IMR-90 (cell line): ENCODE data around the gene LPIN1. TPM values are rescaled to one million over a fixed set of nuclear protein-coding genes. Genes with fewer than 3 reads are reported as not detected.
A peak's percentile ranks its signal among the peaks of the same experiment; 100 is the strongest.

Experiments
- ATAC-seq: fragments of 200-7000 bp; cut with Tn5 transposase; 2 replicates; pipeline ENCODE4 v1.9.1; 2020; ENCODE audit warnings: low read depth, mild to moderate bottlenecking, moderate library complexity
- BruUV-seq: library from RNA; stranded (reverse); fragments of 400-500 nt; replicated peaks from 2 replicates; lab custom pipeline; 2021; lab: Mats Ljungman, UMichigan
- CTCF ChIA-PET: fragments of 300-600 bp; formaldehyde crosslinking; extraction: SDS; loops from one replicate; lab custom pipeline; 2021; ENCODE audit warnings: antibody characterized with exemption; lab: Yijun Ruan, JAX
- POLR2A ChIA-PET: fragments of 300-600 bp; sonication (Branson Sonifier 250); formaldehyde crosslinking; loops from one replicate; lab custom pipeline; 2022; ENCODE audit warnings: antibody characterized with exemption; ENCODE audit not compliant: unreplicated experiment; lab: Charles Lee
- DNase-seq: peaks from one replicate; pipeline ENCODE4 v3.0.0; 2013
- H2AFZ ChIP-seq: replicated peaks from 2 replicates; pipeline ENCODE3; 2013; ENCODE audit warnings: low read length, mild to moderate bottlenecking; ENCODE audit not compliant: poor library complexity
- H2AK5ac ChIP-seq: 2 replicates; pipeline ENCODE4 v1.6.1; 2013; ENCODE audit warnings: low read depth, low read length, inconsistent platforms
- H2AK9ac ChIP-seq: replicated peaks from 2 replicates; pipeline ENCODE3; 2013; ENCODE audit warnings: mild to moderate bottlenecking, low read depth, low read length, moderate library complexity; ENCODE audit not compliant: poor library complexity
- H2BK120ac ChIP-seq: 2 replicates; pipeline ENCODE4 v1.6.1; 2013; ENCODE audit warnings: low read depth, low read length, inconsistent platforms
- H2BK15ac ChIP-seq: 3 replicates; pipeline ENCODE4 v1.6.1; 2013; ENCODE audit warnings: low read depth, low read length, inconsistent platforms
- H2BK20ac ChIP-seq: 2 replicates; pipeline ENCODE4 v1.6.1; 2013; ENCODE audit warnings: low read depth, mild to moderate bottlenecking, inconsistent platforms, low read length, moderate library complexity
- H2BK5ac ChIP-seq: 2 replicates; pipeline ENCODE4 v1.6.1; 2013; ENCODE audit warnings: mild to moderate bottlenecking, low read depth, low read length, inconsistent platforms; ENCODE audit not compliant: poor library complexity, severe bottlenecking
- H3K14ac ChIP-seq: replicated peaks from 2 replicates; pipeline ENCODE4 v1.6.1; 2013; ENCODE audit warnings: low read depth, low read length, inconsistent platforms
- H3K18ac ChIP-seq: 2 replicates; pipeline ENCODE4 v1.6.1; 2013; ENCODE audit warnings: low read depth, low read length, control low read depth
- H3K23ac ChIP-seq: 2 replicates; pipeline ENCODE4 v1.6.1; 2013; ENCODE audit warnings: low read depth, low read length, inconsistent platforms
- H3K27ac ChIP-seq: 2 replicates; pipeline ENCODE4 v1.5.1; 2013; ENCODE audit warnings: mild to moderate bottlenecking, control low read depth, low read length; ENCODE audit not compliant: insufficient read depth
- H3K27me3 ChIP-seq: 2 replicates; pipeline ENCODE4 v1.6.1; 2013; ENCODE audit warnings: low read length; ENCODE audit not compliant: control insufficient read depth, insufficient read depth
- H3K36me3 ChIP-seq: 2 replicates; pipeline ENCODE4 v1.6.1; 2013; ENCODE audit warnings: low read length, mixed read lengths; ENCODE audit not compliant: control insufficient read depth, insufficient read depth
- H3K4ac ChIP-seq: 2 replicates; pipeline ENCODE4 v1.6.1; 2013; ENCODE audit warnings: low read depth, low read length, inconsistent platforms
- H3K4me1 ChIP-seq: 2 replicates; pipeline ENCODE4 v1.6.1; 2013; ENCODE audit warnings: low read length, mixed read lengths; ENCODE audit not compliant: control insufficient read depth, insufficient read depth
- H3K4me2 ChIP-seq: 2 replicates; pipeline ENCODE4 v1.6.1; 2013; ENCODE audit warnings: low read depth, mild to moderate bottlenecking, control low read depth, low read length, moderate library complexity
- H3K4me3 ChIP-seq: 2 replicates; pipeline ENCODE4 v1.5.1; 2013; ENCODE audit warnings: low read depth, mild to moderate bottlenecking, control low read depth, low read length, moderate library complexity; ENCODE audit not compliant: insufficient read depth
- H3K56ac ChIP-seq: 2 replicates; pipeline ENCODE4 v1.6.1; 2013; ENCODE audit warnings: low read length, inconsistent platforms; ENCODE audit not compliant: insufficient read depth; ENCODE audit errors: extremely low read depth
- H3K79me1 ChIP-seq, 2 experiments: 2 replicates each; pipeline ENCODE4 v1.6.1; 2013; ENCODE audit warnings: low read length in 2 of 2, inconsistent platforms in 1 of 2, low read depth in 1 of 2
- H3K9ac ChIP-seq: 2 replicates; pipeline ENCODE4 v1.6.1; 2013; ENCODE audit warnings: low read depth, low read length, control low read depth
- H3K9me1 ChIP-seq: 2 replicates; pipeline ENCODE4 v1.6.1; 2013; ENCODE audit warnings: low read length, inconsistent platforms; ENCODE audit not compliant: insufficient read depth
- H3K9me3 ChIP-seq: 2 replicates; pipeline ENCODE4 v1.6.1; 2013; ENCODE audit warnings: low read length; ENCODE audit not compliant: control insufficient read depth, insufficient read depth
- H4K20me1 ChIP-seq: 2 replicates; pipeline ENCODE4 v1.6.1; 2013; ENCODE audit warnings: low read length, inconsistent platforms; ENCODE audit not compliant: insufficient read depth
- H4K5ac ChIP-seq: 2 replicates; pipeline ENCODE4 v1.6.1; 2013; ENCODE audit warnings: mild to moderate bottlenecking, low read depth, low read length, control low read depth
- H4K8ac ChIP-seq, 2 experiments: 2 replicates each; pipeline ENCODE4 v1.6.1; 2013; ENCODE audit warnings: low read depth in 2 of 2, low read length in 2 of 2, control low read depth in 1 of 2, inconsistent platforms in 1 of 2
- H4K91ac ChIP-seq: 2 replicates; pipeline ENCODE4 v1.6.1; 2013; ENCODE audit warnings: low read depth, low read length, inconsistent platforms; ENCODE audit not compliant: insufficient read depth
- BHLHE40 ChIP-seq: fragments of 150-350 bp; IDR thresholded peaks from 2 replicates; pipeline ENCODE4 v1.6.1; 2016; ENCODE audit warnings: mild to moderate bottlenecking, low read depth, low read length
- CEBPB ChIP-seq: IDR thresholded peaks from 2 replicates; pipeline ENCODE4 v1.6.1; 2012; ENCODE audit warnings: low read depth, low read length, improper control_type of control experiment
- CHD1 ChIP-seq: IDR thresholded peaks from 2 replicates; pipeline ENCODE4 v1.6.1; 2012; ENCODE audit warnings: low read depth, low read length, improper control_type of control experiment
- FOS ChIP-seq: fragments of 150-350 bp; IDR thresholded peaks from 2 replicates; pipeline ENCODE4 v1.6.1; 2016; ENCODE audit warnings: low read depth, low read length
- MAFK ChIP-seq: IDR thresholded peaks from 2 replicates; pipeline ENCODE4 v1.6.1; 2012; ENCODE audit warnings: low read depth, low read length, improper control_type of control experiment
- MAZ ChIP-seq: IDR thresholded peaks from 2 replicates; pipeline ENCODE4 v1.6.1; 2012; ENCODE audit warnings: low read depth, mild to moderate bottlenecking, low read length, improper control_type of control experiment, moderate library complexity, borderline replicate concordance
- MXI1 ChIP-seq: IDR thresholded peaks from 2 replicates; pipeline ENCODE4 v1.6.1; 2012; ENCODE audit warnings: low read depth, mild to moderate bottlenecking, low read length, moderate library complexity, borderline replicate concordance
- NFE2L2 ChIP-seq: fragments of 150-350 bp; IDR thresholded peaks from 2 replicates; pipeline ENCODE4 v1.6.1; 2016; ENCODE audit warnings: low read depth, mild to moderate bottlenecking, low read length
- POLR2A ChIP-seq: IDR thresholded peaks from 2 replicates; pipeline ENCODE4 v1.6.1; 2012; ENCODE audit warnings: mild to moderate bottlenecking, low read depth, low read length
- RAD21 ChIP-seq: IDR thresholded peaks from 2 replicates; pipeline ENCODE4 v1.6.1; 2012; ENCODE audit warnings: low read length, improper control_type of control experiment
- RCOR1 ChIP-seq: IDR thresholded peaks from 2 replicates; pipeline ENCODE4 v1.6.1; 2012; ENCODE audit warnings: mild to moderate bottlenecking, low read length, improper control_type of control experiment; ENCODE audit not compliant: insufficient replicate concordance
- RFX5 ChIP-seq: IDR thresholded peaks from 2 replicates; pipeline ENCODE4 v1.8.0; 2012; ENCODE audit warnings: low read depth, mild to moderate bottlenecking, low read length, moderate library complexity
- SMC3 ChIP-seq: fragments of 150-350 bp; IDR thresholded peaks from 2 replicates; pipeline ENCODE4 v1.6.1; 2016; ENCODE audit warnings: low read depth, mild to moderate bottlenecking, antibody characterized with exemption, low read length, moderate library complexity
- WGBS, 2 experiments: methylation state at CpG; one replicate each; pipeline versions ENCODE4 v1.1.5 to v1.1.7; 2013; ENCODE audit warnings: missing lambda C conversion rate in 2 of 2; ENCODE audit not compliant: insufficient read length in 1 of 2; ENCODE audit errors: extremely low coverage in 2 of 2; 5-methylcytosine and 5-hydroxymethylcytosine counted together
- dilution Hi-C: fragments of 300-500 bp; cut with HindIII; formaldehyde crosslinking; loops from one replicate; pipeline ENCODE4 v1.14.3; 2018; ENCODE audit warnings: low sequenced_read_pairs; ENCODE audit not compliant: unreplicated experiment
- in situ Hi-C: fragments of 300-500 bp; cut with MboI; formaldehyde crosslinking; loops from 3 replicates; pipeline ENCODE4 v1.14.3; 2019; ENCODE audit warnings: low sequenced_read_pairs, inconsistent platforms, mixed read lengths
- intact Hi-C: fragments of 100-400 bp; cut with micrococcal nuclease; formaldehyde crosslinking; loops from 2 replicates; pipeline ENCODE4 v1.10.0; 2022
- polyA plus RNA-seq, 3 experiments: library from polyadenylated mRNA; depleted of rRNA; stranded (reverse); fragments of >200 nt; gene quantifications; 2 replicates each; pipeline ENCODE4 v1.2.3, GENCODE V29; 2012; ENCODE audit warnings: low replicate concordance in 1 of 3
- total RNA-seq: library from RNA; depleted of rRNA; stranded (reverse); fragments of >200 nt; gene quantifications from 2 replicates; pipeline ENCODE4 v1.2.3, GENCODE V29; 2012
- TF ChIP-seq, protein P1 (sequence below): fragments of 150-350 bp; IDR thresholded peaks from 2 replicates; pipeline ENCODE4 v1.6.1; 2016; ENCODE audit warnings: low read depth, mild to moderate bottlenecking, low read length, moderate library complexity, borderline replicate concordance
- TF ChIP-seq, protein P2 (sequence below): fragments of 150-350 bp; IDR thresholded peaks from 2 replicates; pipeline ENCODE4 v1.6.1; 2017; ENCODE audit warnings: mild to moderate bottlenecking, antibody characterized with exemption, low read length, low read depth
- TF ChIP-seq, protein P3 (sequence below): conservative IDR thresholded peaks from 2 replicates; pipeline ENCODE4 v1.5.1; 2012; ENCODE audit warnings: mild to moderate bottlenecking, low read depth, low read length, improper control_type of control experiment

The LPIN1 gene
- total and polyA plus RNA-seq, 2 of the 4 experiments (the other 2 are of a cell fraction), result 21.3 to 25.1 TPM

DNA sequence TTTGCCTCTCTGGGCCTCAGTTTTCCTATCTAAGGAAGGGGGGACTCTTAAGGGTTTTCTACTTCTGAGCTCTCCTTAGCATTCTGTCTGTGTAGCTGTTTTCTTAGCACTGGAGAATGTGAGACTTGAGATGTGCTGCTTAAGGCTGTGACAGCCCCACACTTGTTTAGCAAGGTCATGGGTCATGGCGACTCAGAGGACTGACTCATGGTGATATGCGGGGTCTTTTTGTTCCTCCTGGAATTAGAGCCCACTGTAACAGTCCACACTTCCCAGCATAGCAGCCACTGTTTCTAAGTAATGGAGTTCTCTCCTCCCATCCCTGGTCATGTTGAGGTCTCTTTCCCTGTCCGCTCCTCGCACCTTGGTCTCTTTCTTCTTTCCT is 4.1 kb upstream of the LPIN1 start:
- Histone ChIP-seq H3K4me2 (no peak overlapping the region), H3K4ac (peak overlapping the region; percentile 50), H4K8ac (no peak overlapping the region), H4K20me1 (no peaks in the 10 kb centered on the region), H3K56ac (no peak overlapping the region), H3K9me1 (peaks cover 9% of the 10 kb centered on the region), H3K14ac (no peak overlapping the region), H2BK20ac (no peak overlapping the region), H2BK5ac (no peak overlapping the region), H3K4me1 (peaks cover 13% of the 10 kb centered on the region), H3K9me3 (no peaks in the 10 kb centered on the region), H2AFZ (no peak overlapping the region), H3K18ac (no peak overlapping the region), H3K9ac (no peak overlapping the region), H3K4me3 (no peak overlapping the region), H3K23ac (no peak overlapping the region), H4K5ac (no peak overlapping the region), H3K36me3 (no peaks in the 10 kb centered on the region), H2BK120ac (peak overlapping the region; percentile 9), H3K27ac (no peak overlapping the region), H2AK9ac (no peak overlapping the region), H2AK5ac (peak overlapping the region; percentile 62; the same call in 1 of the 2 replicates), H3K79me1 (peaks cover 4 to 8% of the 10 kb centered on the region in 2 experiments; a peak in 3 of 4 replicates), H2BK15ac (no peak overlapping the region), H3K27me3 (no peaks in the 10 kb centered on the region), H4K91ac (no peak overlapping the region)
- POLR2A ChIA-PET, result no interaction called here
- no CpG with 5 or more reads among the region's 4 CpGs for WGBS, 2 experiments
- dilution Hi-C loops, result no loop called here
- peak; percentile 45 for DNase-seq
- in situ Hi-C loops, result loop anchor here (5.0 kb wide), 1 partner anchor 45 kb away; no protein-coding TSS in a partner anchor
- BruUV-seq, result no TSS peak
- CTCF ChIA-PET, result interaction anchor here (0.8 to 1.3 kb wide), 5 partner anchors 37 to 54 kb away, joined by 3 to 5 read pairs (median 3); no protein-coding TSS in a partner anchor
- no peak for ATAC-seq
- no peak for TF ChIP-seq CEBPB
- TF ChIP-seq, protein P1, sequence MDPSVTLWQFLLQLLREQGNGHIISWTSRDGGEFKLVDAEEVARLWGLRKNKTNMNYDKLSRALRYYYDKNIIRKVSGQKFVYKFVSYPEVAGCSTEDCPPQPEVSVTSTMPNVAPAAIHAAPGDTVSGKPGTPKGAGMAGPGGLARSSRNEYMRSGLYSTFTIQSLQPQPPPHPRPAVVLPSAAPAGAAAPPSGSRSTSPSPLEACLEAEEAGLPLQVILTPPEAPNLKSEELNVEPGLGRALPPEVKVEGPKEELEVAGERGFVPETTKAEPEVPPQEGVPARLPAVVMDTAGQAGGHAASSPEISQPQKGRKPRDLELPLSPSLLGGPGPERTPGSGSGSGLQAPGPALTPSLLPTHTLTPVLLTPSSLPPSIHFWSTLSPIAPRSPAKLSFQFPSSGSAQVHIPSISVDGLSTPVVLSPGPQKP, result no peak
- no peak for TF ChIP-seq RCOR1
- TF ChIP-seq FOS, result no peak
- TF ChIP-seq MAZ, result no peak
- TF ChIP-seq SMC3, result no peak
- TF ChIP-seq, protein P2, sequence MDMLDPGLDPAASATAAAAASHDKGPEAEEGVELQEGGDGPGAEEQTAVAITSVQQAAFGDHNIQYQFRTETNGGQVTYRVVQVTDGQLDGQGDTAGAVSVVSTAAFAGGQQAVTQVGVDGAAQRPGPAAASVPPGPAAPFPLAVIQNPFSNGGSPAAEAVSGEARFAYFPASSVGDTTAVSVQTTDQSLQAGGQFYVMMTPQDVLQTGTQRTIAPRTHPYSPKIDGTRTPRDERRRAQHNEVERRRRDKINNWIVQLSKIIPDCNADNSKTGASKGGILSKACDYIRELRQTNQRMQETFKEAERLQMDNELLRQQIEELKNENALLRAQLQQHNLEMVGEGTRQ, result no peak
- no peak for TF ChIP-seq NFE2L2
- no peak for TF ChIP-seq MAFK
- no peak for TF ChIP-seq BHLHE40
- no peak for TF ChIP-seq POLR2A
- TF ChIP-seq, protein P3, sequence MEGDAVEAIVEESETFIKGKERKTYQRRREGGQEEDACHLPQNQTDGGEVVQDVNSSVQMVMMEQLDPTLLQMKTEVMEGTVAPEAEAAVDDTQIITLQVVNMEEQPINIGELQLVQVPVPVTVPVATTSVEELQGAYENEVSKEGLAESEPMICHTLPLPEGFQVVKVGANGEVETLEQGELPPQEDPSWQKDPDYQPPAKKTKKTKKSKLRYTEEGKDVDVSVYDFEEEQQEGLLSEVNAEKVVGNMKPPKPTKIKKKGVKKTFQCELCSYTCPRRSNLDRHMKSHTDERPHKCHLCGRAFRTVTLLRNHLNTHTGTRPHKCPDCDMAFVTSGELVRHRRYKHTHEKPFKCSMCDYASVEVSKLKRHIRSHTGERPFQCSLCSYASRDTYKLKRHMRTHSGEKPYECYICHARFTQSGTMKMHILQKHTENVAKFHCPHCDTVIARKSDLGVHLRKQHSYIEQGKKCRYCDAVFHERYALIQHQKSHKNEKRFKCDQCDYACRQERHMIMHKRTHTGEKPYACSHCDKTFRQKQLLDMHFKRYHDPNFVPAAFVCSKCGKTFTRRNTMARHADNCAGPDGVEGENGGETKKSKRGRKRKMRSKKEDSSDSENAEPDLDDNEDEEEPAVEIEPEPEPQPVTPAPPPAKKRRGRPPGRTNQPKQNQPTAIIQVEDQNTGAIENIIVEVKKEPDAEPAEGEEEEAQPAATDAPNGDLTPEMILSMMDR, result no peak
- no peak for TF ChIP-seq RFX5
- no peak for TF ChIP-seq CHD1
- no peak for TF ChIP-seq MXI1
- TF ChIP-seq RAD21, result no peak
- intact Hi-C loops, result no loop called here
